Measurements from ENCODE around the gene PCDHB7.

- TF ChIP-seq CTCF (IDR thresholded peaks at IDR 0.05), result no peak
- TF ChIP-seq POLR2A (IDR thresholded peaks at IDR 0.05), result no peak
Observed at GRCh38 chr5:141150993-141151325, 21.5 kb upstream of the PCDHB7 start.
